Kidney epithelial cell (primary cell): ENCODE measurements around the gene PPAN. TPM values are rescaled to one million over a fixed set of nuclear protein-coding genes. Genes with fewer than 3 reads are reported as not detected.

Experiments used
- DNase-seq: peaks from one replicate; pipeline ENCODE4 v3.0.0-alpha.2; 2010; ENCODE audit warnings: low read depth
- H3K27me3 ChIP-seq: 2 replicates; pipeline ENCODE4 v1.6.0; 2011; ENCODE audit warnings: low read length; ENCODE audit not compliant: control insufficient read depth, insufficient read depth
- H3K36me3 ChIP-seq: 2 replicates; pipeline ENCODE4 v1.5.1; 2011; ENCODE audit warnings: low read length; ENCODE audit not compliant: control insufficient read depth, insufficient read depth
- H3K4me3 ChIP-seq: 2 replicates; pipeline ENCODE4 v1.5.1; 2011; ENCODE audit warnings: low read depth, mild to moderate bottlenecking, control low read depth, low read length
- CTCF ChIP-seq: IDR thresholded peaks from 2 replicates; pipeline ENCODE4 v1.5.1; 2011; ENCODE audit warnings: mild to moderate bottlenecking, moderate library complexity, low read length, control low read depth, inconsistent platforms; ENCODE audit not compliant: insufficient read depth, poor library complexity, severe bottlenecking
- total RNA-seq: library from RNA; depleted of rRNA; stranded (reverse); fragments of >200 nt; gene quantifications from 2 replicates; pipeline ENCODE4 v1.2.3, GENCODE V29; 2015

Gene PPAN
- 50.0 and 63.4 TPM in 2 replicates for total RNA-seq

- no peak for TF ChIP-seq CTCF
- Histone ChIP-seq H3K27me3 (no peaks in the 10 kb centered on the region), H3K4me3 (peak within 1 kb of the TSS; percentile 69), H3K36me3 (peaks cover 3% of the 10 kb centered on the region)
- DNase-seq: peak; percentile 79
Measured at GRCh38 chr19:10106100-10106936, at the start of gene PPAN. PPAN (plus strand) TSS chr19:10106362; CDS start chr19:10106395, 33 bp downstream.

GRCh38 chr19:10061717-10062310 lies 44.3 kb upstream of the PPAN start:
- no peak for DNase-seq
- TF ChIP-seq CTCF: no peak
- H3K27me3 ChIP-seq: no peaks in the 10 kb centered on the region
- H3K4me3 ChIP-seq: no peak overlapping the region
- H3K36me3 ChIP-seq: no peaks in the 10 kb centered on the region

GRCh38 chr19:10068205-10068604 lies 38.0 kb upstream of the PPAN start:
- Histone ChIP-seq H3K4me3 (no peak overlapping the region), H3K36me3 (no peaks in the 10 kb centered on the region), H3K27me3 (peaks cover 2% of the 10 kb centered on the region)
- no peak for TF ChIP-seq CTCF
- no peak for DNase-seq

GRCh38 chr19:10069046-10069445 lies 37.1 kb upstream of the PPAN start:
- no peak for DNase-seq

GRCh38 chr19:10070730-10071446 lies 35.3 kb upstream of the PPAN start:
- Histone ChIP-seq H3K27me3 (peaks cover 2% of the 10 kb centered on the region), H3K4me3 (no peak overlapping the region), H3K36me3 (no peaks in the 10 kb centered on the region)
- no peak for DNase-seq
- no peak for TF ChIP-seq CTCF

More at GRCh38 chr19:10069046-10069445, 37.1 kb upstream of the PPAN start:
- H3K36me3 ChIP-seq: no peaks in the 10 kb centered on the region
- no peak overlapping the region for H3K4me3 ChIP-seq
- peaks cover 2% of the 10 kb centered on the region for H3K27me3 ChIP-seq
- no peak for TF ChIP-seq CTCF
